ENCODE data around the gene RMP24.
A peak's percentile ranks its signal among the peaks of the same experiment; 100 is the strongest.
"Not testable (repeated sequence)": the region's sequence is repeated elsewhere in the genome, so short reads cannot be mapped to it uniquely, and the experiment has no call there.

RMP24 gene

GRCh38 chr18:36009214-36009613 is 36.7 kb downstream of the RMP24 start:
- Mint-ChIP-seq H3K27me3 (no peaks in the 10 kb centered on the region), H3K27ac (no peak overlapping the region), H3K4me3 (no peak overlapping the region), H3K4me1 (ENCODE audit: unreplicated experiment) (no peaks in the 10 kb centered on the region), H3K9me3 (no peaks in the 10 kb centered on the region), H3K36me3 (no peaks in the 10 kb centered on the region)
- no peak for DNase-seq (ENCODE audit: extremely low spot score, unreplicated experiment)
- no peak for TF ChIP-seq CTCF (conservative IDR thresholded peaks at IDR 0.05)

- H3K36me3 Mint-ChIP-seq = no peaks in the 10 kb centered on the region
- H3K27me3 Mint-ChIP-seq = no peaks in the 10 kb centered on the region
- no peak overlapping the region for H3K4me3 Mint-ChIP-seq
- no peak overlapping the region for H3K27ac Mint-ChIP-seq
- DNase-seq (ENCODE audit: extremely low spot score, unreplicated experiment) = no peak
- no peaks in the 10 kb centered on the region for H3K9me3 Mint-ChIP-seq
- TF ChIP-seq CTCF (conservative IDR thresholded peaks at IDR 0.05) = no peak
- H3K4me1 Mint-ChIP-seq (ENCODE audit: unreplicated experiment) = peaks cover 8% of the 10 kb centered on the region
These were observed 40.4 kb downstream of the RMP24 start for GRCh38 chr18:36012891-36013290.

- Mint-ChIP-seq H3K4me1 (ENCODE audit: unreplicated experiment) (peaks cover 8% of the 10 kb centered on the region), H3K9me3 (no peaks in the 10 kb centered on the region), H3K4me3 (no peak overlapping the region), H3K27ac (no peak overlapping the region), H3K36me3 (no peaks in the 10 kb centered on the region), H3K27me3 (no peaks in the 10 kb centered on the region)
- no peak for TF ChIP-seq CTCF (conservative IDR thresholded peaks at IDR 0.05)
- no peak for DNase-seq (ENCODE audit: extremely low spot score, unreplicated experiment)
These were observed 43.1 kb downstream of the RMP24 start for GRCh38 chr18:36015629-36016028.

- no peak for DNase-seq (ENCODE audit: extremely low spot score, unreplicated experiment)
- no peaks in the 10 kb centered on the region for H3K9me3 Mint-ChIP-seq
- no peaks in the 10 kb centered on the region for H3K27me3 Mint-ChIP-seq
- H3K27ac Mint-ChIP-seq = peak overlapping the region; percentile 46
- no peak overlapping the region for H3K4me3 Mint-ChIP-seq
- no peak for TF ChIP-seq CTCF (conservative IDR thresholded peaks at IDR 0.05)
- H3K36me3 Mint-ChIP-seq = no peaks in the 10 kb centered on the region
- peaks cover 8% of the 10 kb centered on the region for H3K4me1 Mint-ChIP-seq (ENCODE audit: unreplicated experiment)
These were observed 44.8 kb downstream of the RMP24 start for GRCh38 chr18:36017232-36017631.

- Mint-ChIP-seq H3K27ac (no peak overlapping the region), H3K9me3 (no peaks in the 10 kb centered on the region), H3K36me3 (peaks cover 12% of the 10 kb centered on the region), H3K27me3 (no peaks in the 10 kb centered on the region), H3K4me3 (no peak overlapping the region), H3K4me1 (ENCODE audit: unreplicated experiment) (peaks cover 19% of the 10 kb centered on the region)
- TF ChIP-seq CTCF (conservative IDR thresholded peaks at IDR 0.05) = no peak
- no peak for DNase-seq (ENCODE audit: extremely low spot score, unreplicated experiment)
These were observed 47.8 kb downstream of the RMP24 start for GRCh38 chr18:36020174-36020711.

- Mint-ChIP-seq H3K36me3 (peaks cover 29% of the 10 kb centered on the region), H3K27ac (no peak overlapping the region)
These were observed 50.9 kb downstream of the RMP24 start for GRCh38 chr18:36023336-36023735.

GRCh38 chr18:36024241-36024640 is 51.8 kb downstream of the RMP24 start:
- Mint-ChIP-seq H3K4me1 (ENCODE audit: unreplicated experiment) (peaks cover 18% of the 10 kb centered on the region), H3K36me3 (peaks cover 33% of the 10 kb centered on the region)
- H3K9me3 Mint-ChIP-seq; DNase-seq (ENCODE audit: extremely low spot score, unreplicated experiment); H3K27ac Mint-ChIP-seq; H3K4me3 Mint-ChIP-seq; H3K27me3 Mint-ChIP-seq: not testable (repeated sequence)

More at GRCh38 chr18:36023336-36023735, 50.9 kb downstream of the RMP24 start:
- Mint-ChIP-seq H3K4me3 (peak overlapping the region; percentile 35), H3K4me1 (ENCODE audit: unreplicated experiment) (peaks cover 18% of the 10 kb centered on the region), H3K27me3 (no peaks in the 10 kb centered on the region), H3K9me3 (no peaks in the 10 kb centered on the region)
- TF ChIP-seq CTCF (conservative IDR thresholded peaks at IDR 0.05) = no peak
- DNase-seq (ENCODE audit: extremely low spot score, unreplicated experiment) = no peak
